NCI-H2227 (cell line): ENCODE results near the gene CDK16.
"Not testable (repeated sequence)": the region's sequence is repeated elsewhere in the genome, so short reads cannot be mapped to it uniquely, and the experiment has no call there.

Source experiments
- DNase-seq: peaks from one replicate; lab custom pipeline; 2025; ENCODE audit not compliant: unreplicated experiment; lab: John Stamatoyannopoulos, UW

The CDK16 gene

GRCh38 chrX:47247206-47247998 is 28.9 kb downstream of the CDK16 start:
- peak; percentile 41 for DNase-seq

GRCh38 chrX:47247999-47248320 is 29.5 kb downstream of the CDK16 start:
- peak; percentile 47 for DNase-seq

DNA sequence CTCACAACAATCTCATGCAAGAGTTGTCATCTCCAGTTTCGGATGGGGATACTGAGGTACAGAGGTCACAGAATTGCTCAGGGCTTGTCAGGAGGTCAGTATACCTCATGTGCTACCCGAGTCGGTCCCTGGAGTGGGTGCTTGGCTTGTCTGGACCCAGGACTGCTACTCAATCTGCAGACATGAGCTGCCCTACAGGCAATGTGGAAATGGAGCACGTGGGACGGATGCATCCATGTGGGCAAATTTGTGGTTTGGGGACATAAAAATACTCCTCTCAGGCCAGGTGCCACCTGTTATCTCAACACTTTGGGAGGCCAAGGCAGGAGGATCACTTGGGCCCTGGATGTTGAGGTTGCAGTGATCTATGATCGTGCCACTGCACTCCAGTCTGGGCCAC is 30.1 kb downstream of the CDK16 start:
- no peak for DNase-seq

GRCh38 chrX:47250017-47250347 is 31.5 kb downstream of the CDK16 start:
- no peak for DNase-seq

GRCh38 chrX:47257620-47258019 is 39.1 kb downstream of the CDK16 start:
- not testable (repeated sequence) for DNase-seq

DNA sequence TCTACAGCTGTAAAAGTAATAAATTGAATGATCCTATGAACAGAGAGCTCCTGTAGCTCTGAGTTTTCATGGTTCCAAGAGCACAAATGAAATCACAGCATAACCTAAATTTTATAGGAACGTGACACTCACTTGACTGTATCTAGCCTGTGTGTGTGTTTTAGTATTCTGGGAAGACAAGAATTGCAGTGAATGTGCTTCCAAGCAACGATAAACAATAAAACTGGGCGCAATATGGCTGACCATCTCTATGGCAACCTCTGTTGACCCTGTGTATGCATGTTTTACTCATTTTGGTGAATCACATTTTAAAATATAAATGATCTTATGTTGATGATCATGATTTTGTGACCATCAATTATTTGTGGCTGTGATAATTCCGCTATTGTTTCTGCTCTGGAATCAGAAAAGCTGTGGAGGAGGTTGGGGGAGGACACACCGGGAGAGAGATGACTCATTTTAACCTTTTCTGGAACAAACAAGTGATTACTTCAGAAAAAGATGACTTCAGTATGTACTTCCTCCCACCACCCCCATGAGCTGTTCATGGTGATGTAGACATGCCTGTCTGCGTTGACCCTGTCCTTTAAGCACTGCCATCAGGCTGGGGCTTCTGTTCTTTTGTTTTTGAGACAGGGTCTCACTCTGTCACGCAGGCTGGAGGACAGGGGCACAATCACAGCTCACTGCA is 46.1 kb downstream of the CDK16 start:
- peak; percentile 26 for DNase-seq

GRCh38 chrX:47266643-47267042 is 48.2 kb downstream of the CDK16 start:
- DNase-seq: no peak

DNA sequence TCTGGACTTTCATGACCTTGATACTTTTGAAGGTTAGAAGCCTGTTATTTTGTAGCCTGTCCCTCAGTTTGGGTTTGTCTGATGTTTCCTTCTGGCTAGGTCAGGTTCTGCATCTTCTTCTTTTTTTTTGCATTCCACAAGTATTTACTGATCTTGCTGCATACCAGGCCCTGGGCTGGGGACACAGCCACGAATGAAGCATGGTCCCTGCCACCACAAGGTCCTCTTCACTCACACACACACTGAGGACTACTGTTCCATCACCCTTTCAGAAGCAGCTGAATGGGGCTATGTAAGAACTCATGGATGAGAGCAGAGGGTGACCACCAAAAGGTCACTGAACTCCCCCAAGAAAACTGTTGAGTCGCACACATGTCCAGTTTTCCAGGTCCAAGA is 53.5 kb downstream of the CDK16 start:
- no peak for DNase-seq

DNA sequence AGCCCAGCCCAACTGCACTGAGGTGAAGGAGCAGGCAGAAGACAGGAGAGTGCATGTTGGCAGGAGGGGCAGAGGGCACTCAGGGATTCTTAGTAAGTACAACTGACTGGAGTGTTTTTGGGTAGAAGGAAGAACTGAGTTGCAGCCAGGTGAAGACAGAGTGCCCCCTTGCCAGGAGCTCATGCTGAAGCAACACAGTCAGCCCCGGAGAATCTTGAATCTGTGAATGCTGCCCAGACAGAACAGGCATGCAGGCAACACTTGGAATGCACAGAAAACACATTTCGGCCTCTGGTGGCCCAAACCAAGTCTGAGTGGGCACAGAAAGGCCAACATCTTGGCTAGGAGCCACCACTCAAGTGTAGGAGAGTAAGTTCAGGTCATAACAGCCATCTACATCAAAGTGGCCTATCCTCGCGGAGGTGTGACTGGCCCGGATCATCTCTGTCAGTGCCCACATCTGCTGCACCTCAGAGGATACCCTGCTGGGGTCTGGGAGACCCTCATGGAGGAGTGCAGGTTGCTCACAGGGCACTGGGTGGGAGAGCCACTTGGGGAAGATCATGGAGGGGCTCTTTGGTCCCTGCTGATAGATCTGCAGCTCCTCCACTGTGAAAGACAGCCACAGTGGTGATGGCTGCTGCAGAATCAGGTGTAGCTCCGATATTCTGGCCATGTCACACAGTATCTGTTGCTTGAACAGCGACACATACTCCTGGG is 54.7 kb downstream of the CDK16 start:
- no peak for DNase-seq

- DNase-seq: no peak
Measured at GRCh38 chrX:47278691-47279090, 60.2 kb downstream of the CDK16 start.
